ENCODE data around the gene RTN4IP1. TPM values are rescaled to one million over a fixed set of nuclear protein-coding genes. Genes with fewer than 3 reads are reported as not detected.

Gene RTN4IP1
- total and polyA plus RNA-seq, 9 of the 15 experiments (the other 6 are each of a cell fraction or from before 2014, with no cell fraction given): 17.9 to 46.0 (median 22.2) TPM

DNA sequence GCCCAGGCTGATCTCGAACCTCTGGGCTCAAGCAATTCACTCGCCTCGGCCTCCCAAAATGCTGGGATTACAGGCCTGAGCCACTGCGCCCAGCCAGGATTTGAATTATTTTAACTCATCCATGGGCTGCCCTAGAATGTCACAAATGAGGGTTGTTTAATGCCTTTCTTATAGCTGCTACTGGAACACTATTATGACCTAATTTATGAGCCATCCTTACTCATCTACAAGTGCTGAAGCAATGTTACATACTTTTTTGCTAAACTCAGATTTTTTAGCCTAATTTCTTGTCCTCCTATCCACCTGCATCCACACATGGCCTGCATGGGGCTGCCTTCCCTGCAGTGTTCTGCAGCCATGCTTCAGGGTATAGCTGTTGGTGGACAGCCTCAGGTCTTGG is 59.9 kb downstream of the RTN4IP1 start:
- BruUV-seq (replicated peaks): no TSS peak

More for the DNA sequence above, 59.9 kb downstream of the RTN4IP1 start:
- Histone ChIP-seq H3K36me3 (ENCODE audit: control insufficient read depth, insufficient read depth, low read length) (peaks cover 5% of the 10 kb centered on the region; the same call in 1 of the 3 replicates), H4K20me1 (replicated peaks; ENCODE audit: control insufficient read depth, insufficient read depth, low read length) (no peaks in the 10 kb centered on the region), H3K27ac (ENCODE audit: extremely low read depth, low read depth, low read length) (no peak overlapping the region), H3K4me1 (replicated peaks in 1 of 2; ENCODE audit: control insufficient read depth in 2 of 2, insufficient read depth in 2 of 2, low read length in 2 of 2) (no peaks in the 10 kb centered on the region), H3K79me2 (ENCODE audit: control insufficient read depth, insufficient read depth, low read length) (no peaks in the 10 kb centered on the region), H3K27me3 (ENCODE audit: control insufficient read depth in 2 of 2, insufficient read depth in 2 of 2, low read length in 2 of 2) (no peaks in the 10 kb centered on the region), H3K9ac (ENCODE audit: insufficient read depth in 1 of 2, low read depth in 2 of 2, low read length in 2 of 2) (no peak overlapping the region), H2AFZ (ENCODE audit: low read depth, low read length) (no peak overlapping the region), H3K9me3 (replicated peaks; ENCODE audit: control insufficient read depth, insufficient read depth, low read depth, low read length) (no peaks in the 10 kb centered on the region), H3K4me3 (no peak overlapping the region), H3K4me2 (ENCODE audit: insufficient read depth, low read length) (no peak overlapping the region), H3K9me1 (ENCODE audit: control insufficient read depth, insufficient read depth, low read length) (no peaks in the 10 kb centered on the region)
- ATAC-seq (no peak), FAIRE-seq (no peak), DNase-seq (ENCODE audit: extremely low read depth in 1 of 4, low spot score in 3 of 4) (no peak)
- 100% methylated on average over 1 of the region's 4 CpGs for WGBS (ENCODE audit: insufficient coverage, low coverage, missing lambda C conversion rate)
- TF ChIP-seq, protein P1, sequence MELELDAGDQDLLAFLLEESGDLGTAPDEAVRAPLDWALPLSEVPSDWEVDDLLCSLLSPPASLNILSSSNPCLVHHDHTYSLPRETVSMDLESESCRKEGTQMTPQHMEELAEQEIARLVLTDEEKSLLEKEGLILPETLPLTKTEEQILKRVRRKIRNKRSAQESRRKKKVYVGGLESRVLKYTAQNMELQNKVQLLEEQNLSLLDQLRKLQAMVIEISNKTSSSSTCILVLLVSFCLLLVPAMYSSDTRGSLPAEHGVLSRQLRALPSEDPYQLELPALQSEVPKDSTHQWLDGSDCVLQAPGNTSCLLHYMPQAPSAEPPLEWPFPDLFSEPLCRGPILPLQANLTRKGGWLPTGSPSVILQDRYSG (tag; conservative IDR thresholded peaks at IDR 0.05; ENCODE audit: low read depth): no peak
- TF ChIP-seq, protein P2, sequence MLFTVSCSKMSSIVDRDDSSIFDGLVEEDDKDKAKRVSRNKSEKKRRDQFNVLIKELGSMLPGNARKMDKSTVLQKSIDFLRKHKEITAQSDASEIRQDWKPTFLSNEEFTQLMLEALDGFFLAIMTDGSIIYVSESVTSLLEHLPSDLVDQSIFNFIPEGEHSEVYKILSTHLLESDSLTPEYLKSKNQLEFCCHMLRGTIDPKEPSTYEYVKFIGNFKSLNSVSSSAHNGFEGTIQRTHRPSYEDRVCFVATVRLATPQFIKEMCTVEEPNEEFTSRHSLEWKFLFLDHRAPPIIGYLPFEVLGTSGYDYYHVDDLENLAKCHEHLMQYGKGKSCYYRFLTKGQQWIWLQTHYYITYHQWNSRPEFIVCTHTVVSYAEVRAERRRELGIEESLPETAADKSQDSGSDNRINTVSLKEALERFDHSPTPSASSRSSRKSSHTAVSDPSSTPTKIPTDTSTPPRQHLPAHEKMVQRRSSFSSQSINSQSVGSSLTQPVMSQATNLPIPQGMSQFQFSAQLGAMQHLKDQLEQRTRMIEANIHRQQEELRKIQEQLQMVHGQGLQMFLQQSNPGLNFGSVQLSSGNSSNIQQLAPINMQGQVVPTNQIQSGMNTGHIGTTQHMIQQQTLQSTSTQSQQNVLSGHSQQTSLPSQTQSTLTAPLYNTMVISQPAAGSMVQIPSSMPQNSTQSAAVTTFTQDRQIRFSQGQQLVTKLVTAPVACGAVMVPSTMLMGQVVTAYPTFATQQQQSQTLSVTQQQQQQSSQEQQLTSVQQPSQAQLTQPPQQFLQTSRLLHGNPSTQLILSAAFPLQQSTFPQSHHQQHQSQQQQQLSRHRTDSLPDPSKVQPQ (CRISPR knock-in tag; IDR thresholded peaks at IDR 0.05; ENCODE audit: borderline replicate concordance): no peak
- TF ChIP-seq NEUROD1 (IDR thresholded peaks at IDR 0.05; ENCODE audit: borderline replicate concordance, low read depth, low read length, partially characterized antibody) (no peak), KLF1 (tag; IDR thresholded peaks at IDR 0.05) (no peak), KLF16 (IDR thresholded peaks at IDR 0.05) (no peak), KDM1A (IDR thresholded peaks at IDR 0.05) (no peak), SRSF7 (optimal IDR thresholded peaks at IDR 0.05; ENCODE audit: low read depth, low read length) (no peak), SMAD2 (IDR thresholded peaks at IDR 0.05; ENCODE audit: low read depth, low read length) (no peak), ZNF583 (CRISPR knock-in tag; IDR thresholded peaks at IDR 0.05) (no peak)
- TF ChIP-seq, protein P3, sequence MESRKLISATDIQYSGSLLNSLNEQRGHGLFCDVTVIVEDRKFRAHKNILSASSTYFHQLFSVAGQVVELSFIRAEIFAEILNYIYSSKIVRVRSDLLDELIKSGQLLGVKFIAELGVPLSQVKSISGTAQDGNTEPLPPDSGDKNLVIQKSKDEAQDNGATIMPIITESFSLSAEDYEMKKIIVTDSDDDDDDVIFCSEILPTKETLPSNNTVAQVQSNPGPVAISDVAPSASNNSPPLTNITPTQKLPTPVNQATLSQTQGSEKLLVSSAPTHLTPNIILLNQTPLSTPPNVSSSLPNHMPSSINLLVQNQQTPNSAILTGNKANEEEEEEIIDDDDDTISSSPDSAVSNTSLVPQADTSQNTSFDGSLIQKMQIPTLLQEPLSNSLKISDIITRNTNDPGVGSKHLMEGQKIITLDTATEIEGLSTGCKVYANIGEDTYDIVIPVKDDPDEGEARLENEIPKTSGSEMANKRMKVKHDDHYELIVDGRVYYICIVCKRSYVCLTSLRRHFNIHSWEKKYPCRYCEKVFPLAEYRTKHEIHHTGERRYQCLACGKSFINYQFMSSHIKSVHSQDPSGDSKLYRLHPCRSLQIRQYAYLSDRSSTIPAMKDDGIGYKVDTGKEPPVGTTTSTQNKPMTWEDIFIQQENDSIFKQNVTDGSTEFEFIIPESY (CRISPR knock-in tag; IDR thresholded peaks at IDR 0.05): no peak
- ChIA-PET CTCF (ENCODE audit: low intra/inter-chr PET ratio) (interaction anchor here (6.2 kb wide), 1 partner anchor 124 kb away, joined by 61 read pairs; no protein-coding TSS in a partner anchor), POLR2A (no interaction called here)
- intact Hi-C loops (cut with micrococcal nuclease) (no loop called here), in situ Hi-C loops (cut with MboI) (loop anchor here (5.0 to 25.0 kb wide), 3 partner anchors 122 to 418 kb away; no protein-coding TSS in a partner anchor)

Measured in K562 (cell line).